Hematopoietic multipotent progenitor cell treated with erythropoietin and hydrocortisone succinate and interleukin-3 and kit ligand, for 15 days (in vitro differentiated cells): ENCODE measurements around the gene ERCC1.
A peak's percentile ranks its signal among the peaks of the same experiment; 100 is the strongest.
"Not testable (repeated sequence)": the region's sequence is repeated elsewhere in the genome, so short reads cannot be mapped to it uniquely, and the experiment has no call there.

Experiments
- DNase-seq: peaks from one replicate; pipeline ENCODE4 v3.0.0-alpha.2; 2015; ENCODE audit warnings: low spot score

ERCC1 gene

DNA sequence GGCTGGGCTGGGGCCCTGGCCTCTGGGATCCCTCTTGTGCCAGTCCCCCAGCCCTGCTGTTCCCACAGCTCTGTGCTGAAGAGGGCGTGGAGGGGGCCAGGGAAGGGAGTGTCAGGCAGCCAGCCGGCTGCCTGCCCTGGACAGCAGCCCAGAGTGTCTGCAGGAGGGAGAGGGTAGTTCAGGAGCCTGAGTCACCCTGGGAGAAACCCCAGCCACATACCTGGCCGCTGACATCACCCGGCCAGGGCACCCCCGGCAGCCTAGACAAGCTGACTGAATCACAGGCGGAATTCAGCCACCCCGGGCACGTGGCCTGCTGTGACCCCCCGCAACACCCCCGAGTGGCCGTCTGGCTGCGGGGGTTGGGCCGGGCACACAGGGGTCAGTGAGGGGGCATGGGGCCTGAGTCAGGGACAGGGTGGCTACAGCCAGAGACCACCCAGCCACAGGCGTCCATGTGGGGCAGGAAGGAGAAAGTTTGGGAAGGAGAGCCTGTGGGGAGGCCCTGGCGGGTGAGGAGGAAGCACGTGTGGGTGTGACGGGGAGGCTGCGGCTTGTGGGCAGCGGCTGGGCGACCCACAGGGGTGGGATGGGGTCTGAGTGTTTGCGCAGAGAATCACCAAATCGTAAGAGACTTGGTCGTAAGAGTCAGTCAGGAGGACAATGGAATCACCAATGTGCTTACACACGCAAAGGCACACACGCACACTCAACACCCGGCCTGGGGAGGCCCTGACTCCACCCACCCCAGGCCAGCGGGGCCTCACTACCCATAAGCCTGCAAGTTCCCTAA is 32.2 kb upstream of the ERCC1 start:
- DNase-seq: peak; percentile 35

DNA sequence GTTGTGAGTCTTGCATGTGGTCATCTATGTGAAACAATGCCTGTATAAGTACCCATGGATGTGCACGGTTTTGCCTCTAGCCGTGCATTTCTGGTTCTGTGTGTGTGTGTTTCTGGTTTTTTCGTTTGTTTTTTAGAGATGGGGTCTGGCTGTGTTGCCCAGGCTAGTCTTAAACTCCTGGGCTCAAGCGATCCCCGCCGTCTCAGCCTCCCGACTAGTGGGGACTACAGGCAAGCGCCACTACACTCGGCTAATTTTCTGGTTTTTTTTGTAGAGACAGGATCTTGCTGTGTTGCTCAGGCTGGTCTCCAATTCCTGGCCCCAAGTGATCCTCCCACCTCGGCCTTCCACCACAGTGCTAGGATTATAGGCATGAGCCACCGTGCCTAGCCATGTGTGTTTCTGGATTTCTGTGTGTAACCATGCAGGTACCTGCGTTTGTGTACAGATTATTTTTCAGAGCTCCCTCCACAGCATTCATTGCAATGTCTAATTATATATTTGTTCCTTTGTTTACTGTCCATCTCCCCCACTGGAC is 28.2 kb upstream of the ERCC1 start:
- no peak for DNase-seq

DNA sequence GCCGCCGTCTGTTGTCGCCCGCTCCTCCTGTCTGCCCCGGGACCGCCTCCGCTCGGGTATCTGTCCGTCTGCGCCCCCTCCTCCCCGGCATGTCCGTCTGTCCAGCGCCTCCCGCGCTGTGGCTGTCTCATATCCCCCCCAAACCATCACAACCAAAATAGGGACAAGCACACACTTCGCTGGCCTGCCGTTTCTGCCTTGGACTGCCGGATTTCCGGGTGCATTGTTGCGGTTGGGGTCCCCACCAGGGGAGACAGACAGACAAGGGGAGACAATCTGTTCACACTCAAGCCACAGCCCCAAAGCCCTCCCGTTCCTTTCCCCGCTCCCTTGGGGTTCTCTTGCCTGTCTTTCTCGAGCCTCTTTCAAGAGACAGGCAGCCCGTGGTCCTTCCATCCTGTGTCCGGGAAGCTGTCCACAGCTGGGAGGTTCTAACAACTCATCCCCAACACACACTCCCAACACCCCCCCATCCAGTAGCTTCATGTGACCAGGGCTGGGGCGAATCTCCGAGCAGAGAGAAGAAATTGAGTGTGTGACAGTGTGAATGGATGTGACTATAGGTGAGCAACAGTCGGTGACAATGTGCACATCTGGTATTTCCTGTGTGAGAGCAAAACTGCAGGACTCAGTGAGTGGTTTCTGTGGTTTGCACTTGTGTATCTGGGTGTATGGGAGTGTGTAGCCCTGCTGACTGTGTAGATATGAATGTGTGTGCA is 27.6 kb upstream of the ERCC1 start:
- no peak for DNase-seq

DNA sequence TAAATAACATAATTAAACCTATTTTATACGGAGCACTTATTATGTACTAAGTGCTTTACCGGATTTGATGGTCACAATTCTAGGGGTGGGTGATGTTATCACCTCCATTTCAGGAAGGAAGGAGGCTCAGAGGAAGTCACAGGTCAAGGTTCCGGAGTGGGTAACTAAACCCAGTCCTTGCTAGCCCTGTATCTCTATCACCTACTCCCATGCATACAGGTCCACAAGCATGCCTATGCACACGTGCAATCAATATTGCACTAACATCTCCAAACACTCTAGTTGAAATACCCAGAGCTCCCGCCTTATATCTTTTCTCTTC is 26.3 kb upstream of the ERCC1 start:
- no peak for DNase-seq

DNA sequence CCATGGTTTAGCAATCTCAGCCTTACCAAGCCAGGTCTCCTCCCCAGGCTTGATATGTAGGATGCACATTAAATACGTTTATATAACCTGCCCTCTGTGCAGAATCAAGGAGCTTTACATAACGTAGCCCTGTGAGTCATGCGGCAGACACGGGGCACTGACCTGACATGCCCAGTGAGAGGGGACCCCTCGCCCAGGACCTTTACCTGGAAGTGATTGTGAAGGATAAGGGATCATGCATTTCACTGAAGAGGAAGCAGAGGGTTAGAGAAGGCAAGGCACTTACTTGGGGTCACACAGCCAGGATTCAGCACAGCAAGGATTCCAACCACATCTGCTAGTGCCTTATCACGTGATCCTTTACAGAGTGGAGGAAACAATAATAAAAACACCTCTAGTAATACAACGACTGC is 25.2 kb upstream of the ERCC1 start:
- no peak for DNase-seq

DNA sequence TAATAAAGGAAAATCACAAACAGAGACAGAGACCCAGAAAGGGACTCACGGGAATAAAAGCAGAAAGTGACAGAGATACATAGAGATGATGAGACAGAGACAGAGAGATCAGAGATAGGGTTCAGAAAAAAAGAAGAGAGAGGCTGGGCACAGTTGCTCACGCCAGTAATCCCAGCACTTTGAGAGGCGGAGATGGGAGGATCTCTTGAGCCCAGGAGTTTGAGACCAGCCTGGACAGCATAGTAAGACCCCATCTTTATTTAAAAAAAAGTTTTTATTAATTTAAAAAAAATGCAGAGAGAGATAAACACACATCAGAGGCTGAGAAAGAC is 24.7 kb upstream of the ERCC1 start:
- DNase-seq: no peak

DNA sequence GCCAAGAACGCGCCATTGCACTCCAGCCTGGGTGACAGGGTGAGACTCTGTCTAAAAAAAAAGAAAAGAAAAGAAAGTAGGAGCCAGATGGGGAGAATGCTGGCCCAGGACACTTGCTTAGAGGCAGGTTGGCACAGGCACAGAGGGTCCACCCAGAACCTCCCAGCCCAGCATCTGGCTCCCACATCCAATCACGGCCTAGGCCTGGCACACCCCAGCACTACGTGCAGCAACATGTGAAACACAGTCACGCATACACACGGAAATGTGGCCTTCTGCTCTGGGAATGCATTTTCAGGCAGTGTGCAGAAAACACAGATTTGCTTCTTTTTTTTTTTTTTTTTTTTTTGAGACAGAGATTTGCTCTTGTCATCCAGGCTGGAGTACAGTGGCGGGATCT is 23.2 kb upstream of the ERCC1 start:
- no peak for DNase-seq

DNA sequence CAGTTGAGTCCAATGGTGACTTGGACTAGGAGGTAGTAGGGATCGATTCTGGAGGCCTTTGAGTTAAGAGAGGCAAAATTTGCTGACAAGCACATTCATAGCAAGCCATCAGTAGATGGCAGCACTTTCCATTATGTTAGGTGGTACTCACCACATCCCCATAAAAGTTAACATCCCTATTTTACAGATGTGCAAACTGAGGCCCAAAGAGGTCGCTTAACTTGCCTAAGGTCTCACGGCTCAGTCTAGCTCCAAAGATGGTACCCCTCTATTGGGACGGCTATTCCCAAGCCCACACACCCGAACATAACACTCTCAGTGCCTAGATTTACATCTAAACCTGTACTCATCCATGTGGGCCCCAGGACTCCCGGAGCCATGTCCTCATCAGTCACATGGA is 22.6 kb upstream of the ERCC1 start:
- DNase-seq: peak; percentile 53

DNA sequence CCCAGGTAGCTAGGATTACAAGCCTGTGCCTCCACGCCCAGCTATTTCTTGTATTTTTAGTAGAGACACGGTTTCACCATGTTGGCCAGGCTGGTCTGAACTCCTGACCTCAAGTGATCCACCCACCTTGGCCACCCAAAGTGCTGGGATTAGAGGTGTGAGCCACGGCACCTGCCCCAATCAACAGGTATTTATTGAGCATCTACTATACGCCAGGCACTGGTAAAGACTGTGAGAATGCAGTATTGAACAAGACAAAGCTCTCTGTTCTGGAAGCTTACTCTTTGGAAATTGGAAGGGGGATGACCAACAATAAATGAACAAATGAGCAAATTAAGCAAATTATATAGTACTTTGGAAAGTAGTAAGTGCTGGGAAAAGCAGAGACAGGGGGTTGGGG is 21.4 kb upstream of the ERCC1 start:
- DNase-seq: no peak

DNA sequence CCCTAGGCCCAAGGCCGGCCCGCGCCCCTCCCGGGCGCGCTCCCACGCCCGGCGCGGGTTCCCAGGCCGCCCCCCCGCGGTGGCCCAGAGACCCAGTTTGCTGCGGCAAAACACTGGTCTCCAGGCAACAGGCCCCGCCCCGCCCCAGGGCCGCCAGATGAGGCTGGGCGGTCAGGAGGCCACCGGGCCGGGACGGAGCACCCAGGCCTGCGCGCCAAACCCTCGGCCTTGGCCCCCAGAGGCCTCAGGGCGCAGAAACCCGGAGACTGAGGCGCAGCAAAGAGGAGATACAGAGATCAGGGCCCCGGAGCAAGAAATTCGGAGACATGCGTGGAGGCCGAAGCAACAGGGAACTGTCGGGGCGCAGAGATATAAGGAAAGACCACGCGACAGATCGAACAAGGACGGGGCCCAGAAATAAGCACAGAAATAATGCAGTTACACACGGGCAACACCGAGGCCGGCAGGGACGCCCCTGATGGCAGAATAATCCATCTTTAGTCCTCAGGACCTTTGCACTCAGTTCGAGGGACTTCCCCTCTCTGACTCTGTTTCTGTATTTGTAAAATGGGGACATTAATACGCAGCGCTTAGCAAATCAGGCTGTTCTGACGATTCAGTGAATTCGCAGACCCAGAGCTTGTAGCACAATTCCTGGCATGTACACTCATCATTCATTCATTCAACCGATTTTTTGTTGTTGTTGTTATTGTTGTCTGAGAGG is 20.8 kb upstream of the ERCC1 start:
- peak; percentile 53 for DNase-seq

DNA sequence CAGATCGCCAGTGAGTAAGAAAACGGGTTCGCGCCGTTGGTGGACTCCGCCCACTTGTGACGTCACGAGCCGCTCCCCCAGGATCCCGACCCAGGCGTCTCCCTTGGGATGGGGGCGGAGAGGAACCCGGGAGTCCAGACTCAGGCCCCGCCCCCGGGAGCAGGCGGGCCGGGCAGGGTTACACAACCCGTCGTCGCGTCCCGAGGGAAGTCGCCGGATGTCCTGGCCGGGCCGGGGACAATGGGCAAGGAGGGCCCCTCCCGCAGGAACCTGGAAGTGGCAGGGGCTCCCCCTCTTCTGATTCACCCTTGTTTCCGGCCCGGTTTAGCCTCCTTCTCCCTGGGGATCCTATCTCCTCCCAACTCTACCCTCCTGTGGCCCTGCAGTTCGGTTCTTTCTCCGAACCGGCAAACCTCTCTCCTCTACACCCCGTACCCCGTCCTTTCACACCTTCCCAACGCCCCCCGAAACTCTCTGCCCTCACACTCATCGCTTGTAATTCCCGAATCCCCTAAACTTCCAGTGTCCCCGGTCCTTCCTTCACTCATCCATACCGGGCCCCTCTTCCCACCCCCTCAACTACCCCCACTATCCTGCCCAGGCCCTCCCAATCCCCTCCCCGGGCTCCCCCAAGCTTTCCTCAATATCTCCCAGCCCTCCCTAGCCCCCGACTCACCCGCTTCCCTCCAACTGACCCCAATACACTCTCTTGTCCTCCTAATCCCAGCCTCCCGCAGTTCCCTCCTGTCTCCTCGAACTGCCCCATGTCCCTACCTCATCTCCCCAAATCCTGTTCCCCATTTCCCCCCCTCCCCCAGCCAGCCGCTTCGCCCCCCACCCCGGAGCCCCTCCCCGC is 20.0 kb upstream of the ERCC1 start:
- DNase-seq: peak; percentile 54

DNA sequence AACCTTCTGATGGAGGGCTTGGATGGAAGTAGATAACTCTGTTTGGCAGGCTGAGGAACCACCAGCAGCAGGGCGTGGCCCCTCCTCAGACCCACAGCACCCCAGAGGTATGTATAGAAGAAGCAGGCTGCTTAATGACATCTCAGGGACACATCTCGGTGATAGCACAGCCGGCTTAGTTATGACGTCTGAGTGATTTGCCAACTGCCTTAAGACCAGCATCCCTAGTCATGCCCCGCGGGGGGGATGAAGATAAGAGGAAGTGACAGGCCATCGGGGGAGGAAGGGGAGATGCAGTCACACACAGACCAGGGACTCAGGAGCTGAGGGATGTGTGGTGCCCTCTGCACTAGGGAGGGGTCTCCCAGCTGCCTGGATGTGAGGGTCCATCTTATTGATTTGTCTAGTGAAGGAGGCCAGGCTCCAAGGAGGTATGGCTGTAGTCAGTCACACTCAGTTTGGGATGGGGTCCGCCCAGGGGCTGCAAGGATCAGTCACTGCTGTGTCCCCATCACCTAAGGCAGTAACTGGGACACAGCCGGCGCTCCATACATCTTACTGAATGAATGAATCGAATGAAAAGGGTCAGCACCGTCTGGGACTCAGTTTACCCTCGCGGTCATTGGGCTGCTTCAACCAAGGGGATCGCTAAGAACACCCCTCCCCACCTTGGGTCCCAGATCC is 19.2 kb upstream of the ERCC1 start:
- peak; percentile 55 for DNase-seq

DNA sequence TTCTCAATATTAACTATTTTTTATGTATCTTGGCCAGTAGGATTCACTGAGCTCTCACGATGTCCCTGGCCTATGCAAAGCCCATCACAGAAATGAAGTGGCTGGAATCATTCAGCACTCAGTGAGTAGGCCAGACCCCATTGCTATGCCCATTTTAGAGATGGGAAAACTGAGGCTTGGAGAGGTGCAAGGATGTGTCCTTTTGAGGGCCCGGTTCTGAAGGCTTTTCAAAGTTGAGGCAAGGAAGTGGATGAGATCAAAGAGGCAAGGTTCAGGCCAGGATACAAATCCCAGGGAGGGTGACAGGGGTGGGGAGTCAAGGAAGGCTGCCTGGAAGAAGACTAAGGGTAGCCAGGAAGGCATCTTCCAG is 18.7 kb upstream of the ERCC1 start:
- DNase-seq: no peak

DNA sequence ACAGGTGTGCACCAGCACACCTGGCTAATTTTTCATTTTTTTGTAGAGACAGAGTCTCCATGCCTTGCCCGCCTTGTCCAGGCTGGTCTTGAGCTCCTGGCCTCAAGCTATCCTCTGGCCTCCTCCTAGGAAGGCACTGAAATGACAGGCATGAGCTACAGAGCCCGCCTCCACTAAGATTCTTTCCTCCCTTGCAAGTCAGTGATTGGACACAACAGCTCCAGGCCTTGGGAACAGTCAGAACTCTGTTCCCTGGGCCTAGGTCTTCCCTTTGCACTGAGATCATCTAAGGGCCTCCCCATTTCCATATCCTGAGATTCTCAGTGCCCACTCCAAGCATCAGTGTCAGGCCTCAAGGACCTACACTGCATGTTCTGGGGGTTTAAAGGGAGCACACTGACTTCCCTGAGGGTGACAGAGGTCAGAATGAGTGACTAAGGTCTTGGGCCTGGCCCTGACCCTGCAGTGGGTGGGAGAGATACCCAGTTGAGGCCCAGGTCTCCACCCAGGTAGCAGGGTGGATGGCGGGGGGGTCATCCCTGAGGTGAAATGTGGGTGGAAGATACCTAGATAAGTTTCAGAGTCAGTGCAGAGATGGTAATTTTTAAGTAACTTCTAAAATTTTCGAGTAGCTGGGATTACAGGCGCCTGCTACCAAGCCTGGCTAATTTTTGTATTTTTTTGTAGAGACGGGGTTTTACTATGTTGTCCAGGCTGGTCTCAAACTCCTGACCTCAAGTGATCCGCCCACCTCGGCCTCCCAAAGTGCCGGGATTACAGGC is 17.3 kb upstream of the ERCC1 start:
- no peak for DNase-seq

DNA sequence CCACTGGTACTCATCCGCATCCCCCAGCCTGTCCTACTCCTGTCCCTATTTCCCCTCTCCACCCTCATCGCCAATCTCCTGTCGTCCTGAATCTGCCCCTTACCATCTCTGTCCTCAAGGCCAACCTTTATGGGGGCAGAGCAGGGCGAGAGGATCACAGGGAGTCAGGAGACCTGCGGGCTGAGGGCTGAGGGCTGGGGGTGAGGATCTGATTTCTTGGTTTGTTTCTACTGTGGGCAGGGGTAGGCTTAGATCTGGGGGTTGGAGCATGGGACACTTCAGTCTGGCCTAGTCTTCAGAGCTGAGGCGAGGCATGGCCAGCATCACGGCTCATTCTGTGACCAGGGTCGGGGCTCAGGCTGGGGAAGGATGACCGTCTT is 16.5 kb upstream of the ERCC1 start:
- no peak for DNase-seq

DNA sequence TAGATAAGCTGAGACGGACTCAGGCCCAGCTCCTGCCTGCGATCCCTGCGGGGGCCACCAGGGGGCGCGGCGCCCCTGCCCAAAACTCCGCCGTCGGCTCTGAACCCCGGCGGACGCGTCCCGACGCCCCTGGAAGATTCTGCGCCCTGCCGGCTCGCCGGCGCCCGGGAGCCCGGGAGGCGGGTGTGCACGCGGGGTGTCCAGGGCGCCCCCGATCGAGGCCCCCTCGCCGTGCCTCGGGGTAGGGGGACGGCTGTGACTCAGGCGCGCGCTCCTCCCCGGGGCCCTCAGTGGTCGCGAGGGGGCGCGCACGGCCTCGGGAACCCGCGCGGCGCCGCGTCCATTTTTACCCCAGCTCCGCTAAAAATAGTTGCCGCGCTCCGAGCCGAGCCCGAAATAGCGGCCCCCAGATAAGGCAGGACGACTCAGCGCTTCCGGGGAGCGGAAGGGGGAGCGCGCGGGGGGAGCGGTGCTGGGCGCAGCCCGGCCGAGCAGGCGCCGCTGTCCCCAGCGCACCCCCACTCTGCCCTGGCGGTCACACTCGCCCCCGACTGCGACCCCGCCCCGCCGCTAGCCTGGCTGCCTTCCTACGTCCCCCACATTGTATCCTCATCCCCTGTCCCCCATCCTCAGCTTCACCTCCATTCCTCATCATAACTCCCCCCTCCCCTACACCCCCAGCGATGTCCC is 16.0 kb upstream of the ERCC1 start:
- DNase-seq: peak; percentile 81

DNA sequence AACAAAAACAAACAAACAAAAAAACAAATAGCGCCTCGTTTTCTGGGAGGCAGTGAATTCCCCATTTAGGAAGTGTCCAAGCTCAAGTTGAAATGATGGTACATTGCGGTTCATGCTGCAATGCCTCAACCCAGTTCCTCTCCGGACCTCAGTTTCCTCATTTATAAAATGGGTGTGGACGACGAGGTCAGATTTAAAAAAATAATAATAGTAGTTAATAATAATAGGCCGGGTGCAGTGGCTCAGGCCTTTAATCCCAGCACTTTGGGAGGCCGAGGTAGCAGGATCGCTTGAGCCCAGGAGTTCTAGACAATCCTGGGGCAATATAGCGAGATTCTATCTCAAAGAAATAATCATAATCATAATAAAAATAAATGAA is 15.5 kb upstream of the ERCC1 start:
- no peak for DNase-seq

DNA sequence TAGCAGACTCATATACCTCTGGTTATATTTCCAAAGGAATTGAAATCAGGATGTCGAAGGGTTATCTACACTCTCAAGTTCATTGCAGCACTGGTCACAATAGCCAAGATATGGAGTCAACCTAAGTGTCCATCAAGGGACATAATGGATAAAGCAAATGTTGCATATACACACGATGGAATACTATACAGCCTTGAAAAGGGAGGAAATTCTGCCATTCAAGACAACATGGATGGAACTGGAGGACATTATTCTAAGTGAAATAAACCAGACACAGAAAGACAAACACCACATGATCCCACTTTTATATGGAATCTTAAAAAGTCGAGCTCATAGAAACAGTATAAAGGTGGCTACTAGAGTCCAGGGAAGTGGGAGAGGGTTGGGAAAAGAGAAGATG is 13.6 kb upstream of the ERCC1 start:
- DNase-seq: no peak

DNA sequence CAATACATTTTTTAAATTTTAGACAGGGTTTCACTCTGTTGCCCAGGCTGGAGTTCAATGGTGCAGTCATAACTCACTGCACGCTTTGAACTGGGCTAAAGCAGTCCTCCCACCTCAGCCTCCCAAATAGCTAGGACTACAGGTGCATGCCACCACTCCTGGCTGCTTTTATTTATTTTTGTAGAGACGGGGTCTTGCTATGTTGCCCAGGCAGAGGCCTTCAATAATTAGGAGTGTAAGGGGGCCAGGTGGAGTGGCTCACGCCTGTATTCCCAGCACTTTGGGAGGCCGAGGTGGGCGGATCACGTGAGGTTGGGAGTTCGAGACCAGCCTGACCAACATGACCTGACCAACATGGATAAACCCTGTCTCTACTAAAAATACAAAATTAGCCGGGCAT is 8.8 kb upstream of the ERCC1 start:
- DNase-seq: not testable (repeated sequence)

DNA sequence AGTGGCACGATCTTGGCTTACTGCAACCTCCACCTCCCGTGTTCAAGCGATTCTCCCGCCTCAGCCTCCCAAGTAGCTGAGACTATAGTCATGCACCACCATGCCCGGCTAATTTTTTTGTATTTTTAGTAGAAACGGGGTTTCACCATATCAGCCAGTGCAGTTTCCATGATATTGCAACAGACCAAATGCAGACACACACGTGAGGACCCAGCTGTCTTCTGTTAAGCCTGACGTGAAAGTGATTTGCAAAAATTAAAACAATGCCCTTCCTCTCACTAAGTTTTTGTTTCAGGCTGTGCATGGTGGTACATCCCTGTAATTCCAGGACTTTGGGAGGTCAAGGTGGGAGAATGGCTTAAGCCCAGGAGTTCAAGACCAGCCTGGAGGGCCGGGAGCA is 7.3 kb upstream of the ERCC1 start:
- DNase-seq: not testable (repeated sequence)
